Smooth muscle cell (in vitro differentiated cells): ENCODE results near the gene ZBTB47. TPM values are rescaled to one million over a fixed set of nuclear protein-coding genes. Genes with fewer than 3 reads are reported as not detected.

Experiments
- DNase-seq: peaks from one replicate; lab custom pipeline; 2025; ENCODE audit not compliant: unreplicated experiment; lab: John Stamatoyannopoulos, UW
- H2AFZ ChIP-seq: fragments of 200-600 bp; sonication (generic); 2 replicates; pipeline ENCODE4 v1.6.0; 2016; ENCODE audit warnings: antibody characterized with exemption, low read depth, mild to moderate bottlenecking
- H3F3A ChIP-seq: fragments of 200-600 bp; sonication (generic); 2 replicates; pipeline ENCODE4 v1.6.0; 2017; ENCODE audit warnings: antibody characterized with exemption, low read depth
- H3K27ac ChIP-seq: fragments of 200-600 bp; sonication (generic); 2 replicates; pipeline ENCODE4 v1.5.1; 2016; ENCODE audit warnings: low read depth, mild to moderate bottlenecking
- H3K27me3 ChIP-seq: fragments of 200-600 bp; sonication (generic); 2 replicates; pipeline ENCODE4 v1.6.1; 2016; ENCODE audit warnings: low read depth, mild to moderate bottlenecking
- H3K36me3 ChIP-seq: fragments of 200-600 bp; sonication (generic); 2 replicates; pipeline ENCODE4 v1.5.1; 2016; ENCODE audit warnings: low read depth
- H3K4me1 ChIP-seq: fragments of 200-600 bp; sonication (generic); 2 replicates; pipeline ENCODE4 v1.5.1; 2016; ENCODE audit warnings: low read depth
- H3K4me2 ChIP-seq: fragments of 200-600 bp; sonication (generic); 2 replicates; pipeline ENCODE4 v1.6.0; 2016; ENCODE audit warnings: mild to moderate bottlenecking
- H3K4me3 ChIP-seq: fragments of 200-600 bp; sonication (generic); 2 replicates; pipeline ENCODE4 v1.5.1; 2016; ENCODE audit warnings: mild to moderate bottlenecking
- H3K79me2 ChIP-seq: fragments of 200-600 bp; sonication (generic); 2 replicates; pipeline ENCODE4 v1.6.0; 2016; ENCODE audit warnings: low read depth, mild to moderate bottlenecking
- H3K9ac ChIP-seq: fragments of 200-600 bp; sonication (generic); 2 replicates; pipeline ENCODE4 v1.6.0; 2016; ENCODE audit warnings: low read depth
- H3K9me3 ChIP-seq: fragments of 200-600 bp; sonication (generic); replicated peaks from 2 replicates; pipeline ENCODE4 v1.5.1; 2016; ENCODE audit warnings: low read depth
- H4K20me1 ChIP-seq: fragments of 200-600 bp; sonication (generic); 2 replicates; pipeline ENCODE4 v1.6.0; 2016; ENCODE audit warnings: low read depth
- WGBS: methylation state at CpG from one replicate; pipeline ENCODE4 v1.1.7; 2016; ENCODE audit warnings: low lambda C conversion rate; 5-methylcytosine and 5-hydroxymethylcytosine counted together
- polyA plus RNA-seq: library from polyadenylated mRNA; unstranded; fragments of >200 nt; fragmentation: Nextera tagmentation; extraction: Ambion mirVana; gene quantifications from 2 replicates; pipeline ENCODE4 v1.2.1, GENCODE V29; 2016
- total RNA-seq: library from RNA; depleted of rRNA; stranded (reverse); fragments of >200 nt; gene quantifications from 2 replicates; pipeline ENCODE4 v1.2.3, GENCODE V29; 2014
- TF ChIP-seq, protein P1 (sequence below): fragments of 200-600 bp; sonication (generic); IDR thresholded peaks from 2 replicates; pipeline ENCODE4 v1.5.1; 2017; ENCODE audit warnings: borderline replicate concordance, mild to moderate bottlenecking, antibody characterized with exemption; ENCODE audit not compliant: insufficient read depth, poor library complexity, severe bottlenecking

Gene ZBTB47
- total and polyA plus RNA-seq, 2 experiments from 2014 or later, result 4.6 to 7.7 TPM

DNA sequence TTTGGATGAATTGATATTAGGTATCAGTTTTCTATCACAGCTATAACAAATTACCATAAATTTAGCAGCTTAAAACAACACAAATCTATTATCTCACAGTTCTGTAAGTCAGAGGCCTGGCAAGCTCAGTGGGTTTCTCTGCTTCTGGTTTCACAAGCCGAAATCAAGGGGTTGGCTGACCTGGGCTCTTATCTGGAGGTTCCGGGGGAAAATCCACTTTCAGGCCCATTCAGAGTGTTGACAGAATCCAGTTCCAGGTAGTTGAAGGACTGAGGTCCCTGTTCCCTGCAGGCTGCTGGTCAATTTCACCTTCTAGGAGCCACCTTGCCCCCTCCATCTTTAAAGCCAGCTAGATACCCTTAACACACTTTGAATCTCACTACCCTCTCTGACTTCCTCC lies 60.2 kb downstream of the ZBTB47 start:
- Histone ChIP-seq H3K27ac (no peak overlapping the region), H3K4me1 (no peaks in the 10 kb centered on the region), H3K9ac (no peak overlapping the region), H3K79me2 (no peaks in the 10 kb centered on the region), H4K20me1 (no peaks in the 10 kb centered on the region), H3K36me3 (no peaks in the 10 kb centered on the region), H3K4me2 (no peak overlapping the region), H2AFZ (no peak overlapping the region), H3K27me3 (no peaks in the 10 kb centered on the region), H3K4me3 (no peak overlapping the region), H3K9me3 (no peaks in the 10 kb centered on the region), H3F3A (no peaks in the 10 kb centered on the region)
- WGBS, result 76% methylated on average over 2 of the region's 2 CpGs
- no peak for DNase-seq
- TF ChIP-seq, protein P1, sequence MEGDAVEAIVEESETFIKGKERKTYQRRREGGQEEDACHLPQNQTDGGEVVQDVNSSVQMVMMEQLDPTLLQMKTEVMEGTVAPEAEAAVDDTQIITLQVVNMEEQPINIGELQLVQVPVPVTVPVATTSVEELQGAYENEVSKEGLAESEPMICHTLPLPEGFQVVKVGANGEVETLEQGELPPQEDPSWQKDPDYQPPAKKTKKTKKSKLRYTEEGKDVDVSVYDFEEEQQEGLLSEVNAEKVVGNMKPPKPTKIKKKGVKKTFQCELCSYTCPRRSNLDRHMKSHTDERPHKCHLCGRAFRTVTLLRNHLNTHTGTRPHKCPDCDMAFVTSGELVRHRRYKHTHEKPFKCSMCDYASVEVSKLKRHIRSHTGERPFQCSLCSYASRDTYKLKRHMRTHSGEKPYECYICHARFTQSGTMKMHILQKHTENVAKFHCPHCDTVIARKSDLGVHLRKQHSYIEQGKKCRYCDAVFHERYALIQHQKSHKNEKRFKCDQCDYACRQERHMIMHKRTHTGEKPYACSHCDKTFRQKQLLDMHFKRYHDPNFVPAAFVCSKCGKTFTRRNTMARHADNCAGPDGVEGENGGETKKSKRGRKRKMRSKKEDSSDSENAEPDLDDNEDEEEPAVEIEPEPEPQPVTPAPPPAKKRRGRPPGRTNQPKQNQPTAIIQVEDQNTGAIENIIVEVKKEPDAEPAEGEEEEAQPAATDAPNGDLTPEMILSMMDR, result no peak

DNA sequence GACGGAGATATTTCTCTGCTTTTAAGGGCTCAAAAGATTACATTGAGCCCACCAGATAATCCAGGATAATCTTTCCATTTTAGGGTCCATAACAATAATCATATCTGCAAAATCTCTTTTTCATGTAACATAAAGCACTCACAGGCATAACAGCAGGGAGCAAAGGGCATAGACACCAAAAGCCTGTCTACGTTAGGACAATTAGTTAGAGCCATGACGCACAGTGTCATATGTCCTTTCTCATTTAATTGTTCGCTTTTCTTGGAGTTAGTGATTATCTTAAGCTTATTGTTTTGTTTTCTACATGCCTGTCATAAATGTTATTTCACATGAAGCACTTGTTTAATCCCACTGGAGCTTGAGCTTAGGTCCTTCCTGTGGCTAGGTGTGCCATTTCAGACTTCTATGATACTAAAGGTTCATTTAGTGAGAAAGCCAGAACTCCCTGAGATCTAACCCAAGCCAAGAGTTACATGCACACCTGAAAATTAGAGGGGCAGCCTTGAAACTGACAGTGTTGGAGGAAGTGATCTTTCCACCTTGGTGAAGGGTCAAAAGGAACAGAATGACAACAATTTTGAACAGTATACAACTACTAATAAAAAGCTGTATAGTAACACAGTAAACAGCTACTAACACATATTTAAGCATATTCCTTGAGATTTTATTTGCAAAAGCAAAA lies 60.8 kb downstream of the ZBTB47 start:
- TF ChIP-seq, protein P1, result no peak
- Histone ChIP-seq H3K27ac (no peak overlapping the region), H3K4me2 (no peak overlapping the region), H3K4me3 (no peak overlapping the region), H4K20me1 (no peaks in the 10 kb centered on the region), H3K79me2 (no peaks in the 10 kb centered on the region), H2AFZ (no peak overlapping the region), H3K9ac (no peak overlapping the region), H3F3A (no peaks in the 10 kb centered on the region), H3K27me3 (no peaks in the 10 kb centered on the region), H3K4me1 (no peaks in the 10 kb centered on the region), H3K36me3 (no peaks in the 10 kb centered on the region), H3K9me3 (no peaks in the 10 kb centered on the region)
- 65% methylated on average over 4 of the region's 4 CpGs for WGBS
- no peak for DNase-seq

Other genes with a start within 250 kb of the ZBTB47 start
- not detected in 2 replicates for gene LYZL4, start 243.1 kb upstream of the ZBTB47 start, total RNA-seq
- gene LYZL4, start 243.1 kb upstream of the ZBTB47 start, polyA plus RNA-seq, result not detected in 2 replicates
- 0.22 and 1.3 TPM in 2 replicates for gene VIPR1, start 151.1 kb upstream of the ZBTB47 start, total RNA-seq
- 0.86 and 3.9 TPM in 2 replicates for gene VIPR1, start 151.1 kb upstream of the ZBTB47 start, polyA plus RNA-seq
- gene SEC22C, start 71.7 kb upstream of the ZBTB47 start, total RNA-seq, result 52.2 and 70.5 TPM in 2 replicates
- 39.8 and 45.7 TPM in 2 replicates for gene SEC22C, start 71.7 kb upstream of the ZBTB47 start, polyA plus RNA-seq
- 24.5 and 54.2 TPM in 2 replicates for gene SS18L2, start 62.8 kb upstream of the ZBTB47 start, total RNA-seq
- 38.7 and 38.8 TPM in 2 replicates for gene SS18L2, start 62.8 kb upstream of the ZBTB47 start, polyA plus RNA-seq
- gene NKTR, start 53.0 kb upstream of the ZBTB47 start, total RNA-seq, result 91.3 and 113 TPM in 2 replicates
- gene NKTR, start 53.0 kb upstream of the ZBTB47 start, polyA plus RNA-seq, result 37.1 and 82.3 TPM in 2 replicates
- gene KLHL40, start 31.8 kb downstream of the ZBTB47 start, total RNA-seq, result not detected in 2 replicates
- not detected in 2 replicates for gene KLHL40, start 31.8 kb downstream of the ZBTB47 start, polyA plus RNA-seq
- not detected in 2 replicates for gene HHATL, start 49.1 kb downstream of the ZBTB47 start, total RNA-seq
- gene HHATL, start 49.1 kb downstream of the ZBTB47 start, polyA plus RNA-seq, result not detected in 2 replicates
- gene CCDC13, start 119.6 kb downstream of the ZBTB47 start, total RNA-seq, result not detected in 2 replicates
- 0.48 TPM in 1 of 2 replicates, not detected in the other for gene CCDC13, start 119.6 kb downstream of the ZBTB47 start, polyA plus RNA-seq
- 322 and 339 TPM in 2 replicates for gene HIGD1A, start 150.8 kb downstream of the ZBTB47 start, total RNA-seq
- gene HIGD1A, start 150.8 kb downstream of the ZBTB47 start, polyA plus RNA-seq, result 159 and 297 TPM in 2 replicates
- gene ACKR2, start 155.7 kb downstream of the ZBTB47 start, total RNA-seq, result 5.6 and 17.2 TPM in 2 replicates
- 1.1 and 7.0 TPM in 2 replicates for gene ACKR2, start 155.7 kb downstream of the ZBTB47 start, polyA plus RNA-seq
- not detected in 2 replicates for gene CYP8B1, start 222.2 kb downstream of the ZBTB47 start, total RNA-seq
- gene CYP8B1, start 222.2 kb downstream of the ZBTB47 start, polyA plus RNA-seq, result not detected in 2 replicates